ENCODE measurements around the gene USP48. TPM values are rescaled to one million over a fixed set of nuclear protein-coding genes. Genes with fewer than 3 reads are reported as not detected.

Gene USP48
- total RNA-seq, 4 donors from 2014 or later, result 55.2 to 80.9 (median 61.6) TPM

DNA sequence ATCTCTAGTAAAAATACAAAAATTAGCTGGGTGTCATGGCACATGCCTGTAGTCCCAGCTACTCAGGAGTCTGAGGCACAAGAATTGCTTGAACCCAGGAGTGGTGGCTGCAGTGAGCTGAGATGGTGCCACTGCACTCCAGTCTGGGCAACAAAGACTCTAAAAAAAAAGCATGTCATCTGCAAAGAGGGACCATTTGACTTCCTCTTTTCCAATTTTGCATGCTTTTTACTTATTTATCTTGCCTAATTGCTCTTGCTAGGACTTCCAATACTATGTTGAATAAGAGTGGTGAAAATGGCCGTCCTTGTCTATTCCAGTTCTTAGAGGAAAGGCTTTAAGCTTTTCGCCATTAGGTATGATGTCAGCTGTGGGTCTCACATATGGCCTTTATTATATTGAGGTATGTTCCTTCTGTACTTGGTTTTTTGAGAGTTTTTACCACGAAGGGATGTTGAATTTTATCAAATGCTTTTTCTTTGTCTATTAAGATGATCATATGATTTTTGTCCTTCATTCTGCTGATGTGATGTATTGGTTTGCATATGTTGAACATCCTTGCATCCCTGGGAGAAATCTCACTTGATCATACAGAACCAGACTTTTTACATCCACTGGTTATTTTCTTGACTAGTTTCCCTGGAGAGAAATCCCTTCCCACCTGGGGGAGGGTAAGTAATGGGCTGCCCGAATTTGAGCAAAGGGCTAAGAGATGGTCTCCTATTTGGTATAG is 96.8 kb downstream of the USP48 start:
- TF ChIP-seq, protein P1, sequence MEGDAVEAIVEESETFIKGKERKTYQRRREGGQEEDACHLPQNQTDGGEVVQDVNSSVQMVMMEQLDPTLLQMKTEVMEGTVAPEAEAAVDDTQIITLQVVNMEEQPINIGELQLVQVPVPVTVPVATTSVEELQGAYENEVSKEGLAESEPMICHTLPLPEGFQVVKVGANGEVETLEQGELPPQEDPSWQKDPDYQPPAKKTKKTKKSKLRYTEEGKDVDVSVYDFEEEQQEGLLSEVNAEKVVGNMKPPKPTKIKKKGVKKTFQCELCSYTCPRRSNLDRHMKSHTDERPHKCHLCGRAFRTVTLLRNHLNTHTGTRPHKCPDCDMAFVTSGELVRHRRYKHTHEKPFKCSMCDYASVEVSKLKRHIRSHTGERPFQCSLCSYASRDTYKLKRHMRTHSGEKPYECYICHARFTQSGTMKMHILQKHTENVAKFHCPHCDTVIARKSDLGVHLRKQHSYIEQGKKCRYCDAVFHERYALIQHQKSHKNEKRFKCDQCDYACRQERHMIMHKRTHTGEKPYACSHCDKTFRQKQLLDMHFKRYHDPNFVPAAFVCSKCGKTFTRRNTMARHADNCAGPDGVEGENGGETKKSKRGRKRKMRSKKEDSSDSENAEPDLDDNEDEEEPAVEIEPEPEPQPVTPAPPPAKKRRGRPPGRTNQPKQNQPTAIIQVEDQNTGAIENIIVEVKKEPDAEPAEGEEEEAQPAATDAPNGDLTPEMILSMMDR (IDR thresholded peaks at IDR 0.05; ENCODE audit: low read depth), result no peak

DNA sequence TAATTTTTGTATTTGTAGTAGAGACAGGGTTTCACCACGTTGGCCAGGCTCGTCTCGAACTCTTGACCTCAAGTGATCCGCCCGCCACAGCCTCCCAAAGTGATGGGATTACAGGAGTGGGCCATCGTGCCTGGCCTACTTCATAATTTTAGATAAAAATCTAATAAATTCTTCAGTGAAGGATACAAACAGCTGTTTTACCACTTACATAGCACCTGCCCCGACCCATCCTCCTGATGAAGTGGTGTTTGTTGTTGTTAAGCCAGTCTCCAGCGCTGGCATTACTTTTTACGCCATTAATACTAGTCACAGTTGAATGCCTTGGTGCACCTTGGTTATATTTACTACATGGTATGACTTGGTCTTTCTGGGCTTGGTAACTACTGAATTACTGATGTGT is 101.5 kb downstream of the USP48 start:
- TF ChIP-seq, protein P1 (IDR thresholded peaks at IDR 0.05; ENCODE audit: low read depth), result no peak

- TF ChIP-seq, protein P1 (IDR thresholded peaks at IDR 0.05; ENCODE audit: low read depth), result no peak
Observed at GRCh38 chr1:21680918-21681317, 102.0 kb downstream of the USP48 start.

DNA sequence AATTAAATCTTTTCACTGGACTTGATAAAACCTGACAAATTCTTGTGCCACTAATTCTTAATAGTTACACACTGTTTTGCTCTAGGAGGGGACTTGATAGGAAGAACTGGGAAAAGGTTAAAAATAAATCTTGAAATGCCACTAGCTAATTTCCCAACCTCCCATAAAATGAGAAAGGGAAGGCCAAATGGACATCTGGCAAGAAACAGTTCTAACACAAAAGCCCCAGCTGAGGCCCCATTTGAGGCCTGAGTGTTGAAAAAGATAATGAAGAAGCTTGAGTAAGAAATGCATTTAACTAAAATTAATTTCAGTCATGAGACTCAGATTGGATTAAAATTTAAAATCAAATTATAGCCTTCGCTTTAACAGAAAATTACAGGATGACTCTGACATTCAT is 102.6 kb downstream of the USP48 start:
- TF ChIP-seq, protein P1 (IDR thresholded peaks at IDR 0.05; ENCODE audit: low read depth), result no peak

GRCh38 chr1:21677168-21677567 is 105.8 kb downstream of the USP48 start:
- TF ChIP-seq, protein P1 (IDR thresholded peaks at IDR 0.05; ENCODE audit: low read depth), result no peak

GRCh38 chr1:21674957-21675356 is 108.0 kb downstream of the USP48 start:
- TF ChIP-seq, protein P1 (IDR thresholded peaks at IDR 0.05; ENCODE audit: low read depth), result no peak

DNA sequence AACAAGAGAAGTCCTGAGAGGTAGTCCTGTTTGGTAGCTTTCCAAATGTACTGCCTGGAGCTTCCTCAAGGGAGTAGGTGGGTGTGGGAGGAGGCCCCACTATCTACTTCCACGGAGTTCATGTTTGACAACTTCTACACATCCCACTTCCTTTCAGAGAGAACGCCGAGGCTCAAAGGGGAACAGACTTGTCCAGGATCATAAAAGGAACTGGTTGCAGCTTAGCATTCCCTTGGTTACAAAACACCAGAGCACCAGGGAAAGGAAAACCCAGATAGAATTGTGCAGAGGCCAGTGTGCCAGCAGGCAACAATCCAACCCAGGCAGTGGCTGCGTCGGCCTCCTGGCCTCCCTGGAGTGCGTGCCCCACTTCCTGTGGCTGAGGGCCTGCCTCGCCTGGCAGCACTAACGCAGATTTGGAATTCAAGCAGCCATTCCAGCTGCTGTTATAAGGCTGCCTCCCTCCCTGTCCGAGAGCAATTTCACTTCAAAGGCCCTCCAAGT is 109.6 kb downstream of the USP48 start:
- TF ChIP-seq, protein P1 (IDR thresholded peaks at IDR 0.05; ENCODE audit: low read depth), result no peak
